Measurements from ENCODE around the gene LAGE3. TPM values are rescaled to one million over a fixed set of nuclear protein-coding genes. Genes with fewer than 3 reads are reported as not detected.

Gene LAGE3
- total RNA-seq, 1 experiment from 2014 or later, result 21.1 TPM

Small RNA genes within 50 kb of the gene (microRNA-seq; reads per million reads assigned to microRNA genes)
- gene MIR6858, result 0.53 reads per million

Other genes with a start within 250 kb of the LAGE3 start
- not detected in 2 replicates for gene OPN1MW3, start 221.7 kb downstream of the LAGE3 start, total RNA-seq (2022)
- gene TEX28, start 184.2 kb downstream of the LAGE3 start, total RNA-seq (2022), result not detected in 2 replicates
- not detected in 2 replicates for gene TKTL1, start 183.5 kb downstream of the LAGE3 start, total RNA-seq (2022)
- gene FLNA, start 104.6 kb downstream of the LAGE3 start, total RNA-seq (2022), result 1,218 and 1,231 TPM in 2 replicates
- gene EMD, start 100.0 kb downstream of the LAGE3 start, total RNA-seq (2022), result 94.5 and 107 TPM in 2 replicates
- 3,490 and 3,785 TPM in 2 replicates for gene RPL10, start 80.9 kb downstream of the LAGE3 start, total RNA-seq (2022)
- 20.5 and 21.2 TPM in 2 replicates for gene DNASE1L1, start 70.0 kb downstream of the LAGE3 start, total RNA-seq (2022)
- gene TAFAZZIN, start 67.7 kb downstream of the LAGE3 start, total RNA-seq (2022), result 48.0 and 59.1 TPM in 2 replicates
- gene ATP6AP1, start 50.6 kb downstream of the LAGE3 start, total RNA-seq (2022), result 48.7 and 57.0 TPM in 2 replicates
- 89.9 and 121 TPM in 2 replicates for gene GDI1, start 42.1 kb downstream of the LAGE3 start, total RNA-seq (2022)
- 62.1 and 88.7 TPM in 2 replicates for gene FAM50A, start 35.1 kb downstream of the LAGE3 start, total RNA-seq (2022)
- 47.6 and 48.0 TPM in 2 replicates for gene PLXNA3, start 21.0 kb downstream of the LAGE3 start, total RNA-seq (2022)
- 26.7 and 27.9 TPM in 2 replicates for gene UBL4A, start 7.3 kb upstream of the LAGE3 start, total RNA-seq (2022)
- gene SLC10A3, start 11.3 kb upstream of the LAGE3 start, total RNA-seq (2022), result 17.9 and 21.2 TPM in 2 replicates
- gene FAM3A, start 37.0 kb upstream of the LAGE3 start, total RNA-seq (2022), result 40.9 and 45.3 TPM in 2 replicates
- gene G6PD, start 67.6 kb upstream of the LAGE3 start, total RNA-seq (2022), result 42.1 and 49.5 TPM in 2 replicates
- gene IKBKG, start 68.3 kb upstream of the LAGE3 start, total RNA-seq (2022), result 29.3 and 32.1 TPM in 2 replicates
- not detected in 2 replicates for gene CTAG1A, start 105.9 kb upstream of the LAGE3 start, total RNA-seq (2022)
- not detected in 2 replicates for gene CTAG1B, start 140.0 kb upstream of the LAGE3 start, total RNA-seq (2022)
- not detected in 2 replicates for gene CTAG2, start 174.3 kb upstream of the LAGE3 start, total RNA-seq (2022)

Measured in MCF 10A (cell line).